WERI-Rb-1 (cell line): ENCODE results near the gene KCNH4.
"Not testable (repeated sequence)": the region's sequence is repeated elsewhere in the genome, so short reads cannot be mapped to it uniquely, and the experiment has no call there.

Experiments used
- DNase-seq: peaks from one replicate; pipeline ENCODE4 v3.0.0-alpha.2; 2020
- H3K27ac ChIP-seq: fragments of 250-450 bp; sonication (Bioruptor Pico); 2 replicates; pipeline ENCODE4 v1.5.1; 2020; ENCODE audit warnings: mild to moderate bottlenecking, moderate library complexity
- H3K27me3 ChIP-seq: fragments of 250-450 bp; sonication (Bioruptor Pico); 2 replicates; pipeline ENCODE4 v1.5.1; 2021; ENCODE audit warnings: mild to moderate bottlenecking, low read depth, moderate library complexity; ENCODE audit not compliant: insufficient read depth, severe bottlenecking
- H3K36me3 ChIP-seq: fragments of 250-450 bp; sonication (Bioruptor Pico); 2 replicates; pipeline ENCODE4 v1.5.1; 2020; ENCODE audit warnings: mild to moderate bottlenecking, moderate library complexity
- H3K4me3 ChIP-seq: 2 replicates; pipeline ENCODE4 v1.5.1; 2011; ENCODE audit warnings: low read depth, mild to moderate bottlenecking, control low read depth, low read length
- H3K9me3 ChIP-seq: fragments of 250-450 bp; sonication (Bioruptor Pico); 2 replicates; pipeline ENCODE4 v1.5.1; 2021; ENCODE audit warnings: mild to moderate bottlenecking, moderate library complexity; ENCODE audit not compliant: severe bottlenecking
- TF ChIP-seq, protein P1 (sequence below): IDR thresholded peaks from 2 replicates; pipeline ENCODE4 v1.5.1; 2011; ENCODE audit warnings: low read depth, mild to moderate bottlenecking, control low read depth, inconsistent platforms, low read length

KCNH4 gene

DNA sequence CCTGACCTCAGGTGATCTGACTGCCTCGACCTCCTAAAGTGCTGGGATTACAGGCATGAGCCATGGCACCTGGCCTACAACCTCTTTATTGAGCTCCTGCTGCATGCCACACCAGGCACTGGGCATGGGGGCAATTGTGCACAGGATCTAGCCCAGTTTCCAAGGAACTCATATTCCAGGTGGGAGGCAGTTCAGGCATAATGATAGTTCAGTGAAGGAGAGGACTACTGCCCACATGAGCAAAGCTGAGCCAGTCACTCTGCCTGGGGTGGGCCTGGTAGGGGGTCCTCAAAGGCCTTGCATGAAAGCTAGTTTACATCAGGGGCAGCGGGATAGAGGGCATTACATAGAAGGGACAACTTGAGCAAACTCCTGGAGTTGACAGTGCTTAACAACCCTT, 6.9 kb upstream of the KCNH4 start:
- Histone ChIP-seq H3K36me3 (no peaks in the 10 kb centered on the region; the same call in 1 of the 2 replicates), H3K9me3 (no peaks in the 10 kb centered on the region), H3K4me3 (no peak overlapping the region), H3K27me3 (no peaks in the 10 kb centered on the region), H3K27ac (no peak overlapping the region)
- TF ChIP-seq, protein P1, sequence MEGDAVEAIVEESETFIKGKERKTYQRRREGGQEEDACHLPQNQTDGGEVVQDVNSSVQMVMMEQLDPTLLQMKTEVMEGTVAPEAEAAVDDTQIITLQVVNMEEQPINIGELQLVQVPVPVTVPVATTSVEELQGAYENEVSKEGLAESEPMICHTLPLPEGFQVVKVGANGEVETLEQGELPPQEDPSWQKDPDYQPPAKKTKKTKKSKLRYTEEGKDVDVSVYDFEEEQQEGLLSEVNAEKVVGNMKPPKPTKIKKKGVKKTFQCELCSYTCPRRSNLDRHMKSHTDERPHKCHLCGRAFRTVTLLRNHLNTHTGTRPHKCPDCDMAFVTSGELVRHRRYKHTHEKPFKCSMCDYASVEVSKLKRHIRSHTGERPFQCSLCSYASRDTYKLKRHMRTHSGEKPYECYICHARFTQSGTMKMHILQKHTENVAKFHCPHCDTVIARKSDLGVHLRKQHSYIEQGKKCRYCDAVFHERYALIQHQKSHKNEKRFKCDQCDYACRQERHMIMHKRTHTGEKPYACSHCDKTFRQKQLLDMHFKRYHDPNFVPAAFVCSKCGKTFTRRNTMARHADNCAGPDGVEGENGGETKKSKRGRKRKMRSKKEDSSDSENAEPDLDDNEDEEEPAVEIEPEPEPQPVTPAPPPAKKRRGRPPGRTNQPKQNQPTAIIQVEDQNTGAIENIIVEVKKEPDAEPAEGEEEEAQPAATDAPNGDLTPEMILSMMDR, result no peak
- no peak for DNase-seq

DNA sequence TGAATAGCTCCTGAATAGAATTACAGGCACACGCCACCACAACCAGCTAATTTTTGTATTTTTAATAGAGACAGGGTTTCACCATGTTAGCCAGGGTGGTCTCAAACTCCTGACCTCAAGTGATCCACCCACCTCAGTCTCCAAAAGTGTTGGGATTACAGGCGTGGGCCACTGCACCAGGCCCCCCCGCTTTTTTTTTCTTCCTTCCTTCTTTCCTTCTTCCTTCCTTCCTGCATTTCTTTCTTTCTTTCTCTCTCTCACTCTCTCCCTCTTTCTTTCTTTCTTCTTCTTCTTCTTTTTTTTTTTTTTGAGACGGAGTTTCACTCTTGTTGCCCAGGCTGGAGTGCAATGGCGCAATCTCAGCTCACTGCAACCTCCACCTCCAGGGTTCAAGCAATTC, 5.2 kb upstream of the KCNH4 start:
- DNase-seq, H3K36me3 ChIP-seq: not testable (repeated sequence)

DNA sequence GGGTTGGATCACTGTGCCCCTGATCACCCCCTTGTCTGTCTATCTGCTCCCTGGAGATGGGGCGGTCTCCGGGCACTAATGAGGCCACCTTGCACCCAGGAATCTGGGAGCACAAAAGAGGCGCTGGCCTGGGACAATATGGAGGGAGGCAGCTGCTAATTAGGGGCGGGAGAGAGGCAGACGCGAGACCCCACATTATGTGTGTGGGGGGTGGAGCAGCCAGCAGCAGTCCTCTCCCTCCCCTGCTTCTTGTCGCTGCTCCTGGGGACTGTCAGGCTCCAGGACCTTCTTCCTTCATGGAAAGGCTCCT, 4.6 kb upstream of the KCNH4 start:
- no peaks in the 10 kb centered on the region for H3K36me3 ChIP-seq
- H3K27me3 ChIP-seq, result no peaks in the 10 kb centered on the region
- TF ChIP-seq, protein P1, result no peak
- no peak overlapping the region for H3K27ac ChIP-seq
- DNase-seq, result no peak
- H3K4me3 ChIP-seq, result no peak overlapping the region
- no peaks in the 10 kb centered on the region for H3K9me3 ChIP-seq

More for the DNA sequence above, 5.2 kb upstream of the KCNH4 start:
- not testable (repeated sequence) for H3K9me3 ChIP-seq, H3K4me3 ChIP-seq, H3K27me3 ChIP-seq, H3K27ac ChIP-seq

DNA sequence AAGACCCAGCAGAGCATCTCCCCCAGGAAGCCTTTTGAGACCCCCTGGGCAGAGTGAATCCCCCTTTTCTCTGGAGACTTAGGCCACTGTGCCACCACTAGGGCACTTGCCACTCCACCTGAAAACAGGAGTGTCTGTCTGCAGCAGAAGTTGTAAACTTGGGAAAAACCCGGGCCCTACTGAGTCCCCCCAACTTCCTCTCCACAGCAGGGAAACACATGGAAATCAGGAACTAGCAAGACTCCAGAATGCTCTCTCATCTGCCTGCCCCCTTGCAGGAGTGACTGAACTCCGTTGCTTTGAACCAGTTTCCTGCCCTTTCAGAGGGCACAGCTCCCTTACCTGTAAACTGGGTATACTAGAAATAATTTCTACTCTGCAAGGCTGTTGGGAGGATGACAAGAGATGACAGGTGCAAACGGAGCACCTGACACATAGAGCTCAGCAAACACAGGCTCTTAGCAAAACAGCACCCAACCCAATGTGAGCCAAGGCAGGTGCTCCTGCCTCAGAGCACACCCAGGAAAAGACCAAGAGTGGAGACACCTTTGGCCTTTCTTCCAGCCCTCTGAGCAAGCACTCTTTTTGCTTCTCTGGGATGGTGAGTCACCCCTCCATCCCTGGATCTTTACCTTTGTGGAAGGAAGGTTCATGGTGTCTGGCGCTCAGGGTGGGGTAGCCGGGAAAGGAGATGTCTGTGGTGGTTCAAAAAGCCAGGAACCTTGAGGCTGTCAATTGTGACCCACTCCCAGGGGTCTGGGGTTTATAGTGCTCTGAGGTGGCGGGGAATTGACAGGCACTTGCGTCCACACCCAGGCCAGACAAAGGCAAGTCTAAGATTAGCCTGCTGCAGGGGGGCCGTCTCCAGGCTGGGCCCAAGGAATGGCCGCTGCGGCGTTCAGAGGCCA, 4.0 kb upstream of the KCNH4 start, which contains the start of gene HCRT:
Gene HCRT, minus strand, starts transcription at position 740 of the 908 bp plus-strand sequence. Its CDS starts 87 bp downstream, at position 653.
- Histone ChIP-seq H3K4me3 (no peak within 1 kb of the TSS), H3K27ac (no peak within 1 kb of the TSS), H3K27me3 (no peaks in the 10 kb centered on the region), H3K36me3 (no peaks in the 10 kb centered on the region), H3K9me3 (no peaks in the 10 kb centered on the region)
- no peak for DNase-seq
- TF ChIP-seq, protein P1, result no peak

DNA sequence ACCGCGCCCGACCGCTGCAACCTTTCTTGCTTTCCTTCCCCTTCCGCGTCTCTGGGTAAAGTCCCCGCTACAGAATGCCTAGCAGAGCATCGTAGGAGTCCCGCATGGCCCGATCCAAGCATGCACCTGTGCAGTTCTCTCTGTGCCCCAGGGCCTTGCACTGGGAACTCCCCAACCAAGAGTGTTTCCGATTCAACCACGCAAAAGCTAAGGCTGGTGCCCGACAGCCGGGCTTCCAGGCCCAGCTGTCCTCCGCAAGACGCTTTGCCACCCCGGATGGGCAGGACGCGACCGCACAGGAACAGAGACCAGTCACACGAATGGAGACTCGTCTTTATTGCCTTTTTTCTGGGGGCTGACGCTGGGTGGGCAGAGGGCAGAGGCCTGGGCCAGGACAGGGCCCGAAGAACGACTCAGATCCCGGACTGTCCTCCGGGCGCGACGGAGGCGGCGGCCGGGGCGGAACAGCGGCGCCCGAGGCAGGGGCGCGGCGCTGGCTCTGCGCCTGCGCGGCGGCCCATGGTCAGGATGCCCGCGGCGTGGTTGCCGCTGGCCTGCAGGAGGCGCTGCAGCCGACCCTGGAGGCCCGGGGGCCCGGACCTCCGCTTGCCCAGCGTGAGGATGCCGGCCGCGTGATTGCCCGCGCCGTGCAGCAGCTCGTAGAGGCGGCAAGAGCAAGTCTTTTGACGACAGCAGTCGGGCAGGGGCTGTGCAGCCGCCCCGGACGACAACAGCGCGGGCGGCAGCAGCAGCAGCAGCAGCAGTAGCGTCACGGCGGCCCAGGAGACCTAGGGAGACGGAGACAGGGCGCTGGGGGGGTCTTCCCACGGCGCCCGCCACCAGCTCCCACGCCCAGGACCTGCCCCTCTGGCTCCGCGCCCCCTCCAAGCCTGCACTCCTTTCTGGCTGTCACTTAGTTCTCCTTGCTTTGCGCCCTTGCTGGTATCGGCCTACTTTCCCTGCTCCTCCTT, 3.1 kb upstream of the KCNH4 start:
- TF ChIP-seq, protein P1, result peak; percentile 97
- no peaks in the 10 kb centered on the region for H3K36me3 ChIP-seq
- peak overlapping the region; percentile 23 for H3K27ac ChIP-seq
- peak; percentile 83 for DNase-seq
- H3K9me3 ChIP-seq, result no peaks in the 10 kb centered on the region
- H3K27me3 ChIP-seq, result no peaks in the 10 kb centered on the region
- peak overlapping the region; percentile 73 for H3K4me3 ChIP-seq
